Neural crest cell (in vitro differentiated cells): ENCODE results near the gene GAGE1. TPM values are rescaled to one million over a fixed set of nuclear protein-coding genes. Genes with fewer than 3 reads are reported as not detected.
"Not testable (repeated sequence)": the region's sequence is repeated elsewhere in the genome, so short reads cannot be mapped to it uniquely, and the experiment has no call there.

ENCODE experiments used
- DNase-seq: peaks from one replicate; pipeline ENCODE4 v3.0.0; 2021; ENCODE audit warnings: low read depth, mixed read lengths, low spot score
- H3K27ac Mint-ChIP-seq: one replicate; pipeline ENCODE4 v1.8.0; 2021; ENCODE audit warnings: mild to moderate bottlenecking, mixed read lengths; ENCODE audit not compliant: unreplicated experiment
- H3K27me3 Mint-ChIP-seq: 2 replicates; pipeline ENCODE4 v1.8.0; 2021; ENCODE audit warnings: low read depth, mild to moderate bottlenecking, mixed read lengths
- H3K36me3 Mint-ChIP-seq: 2 replicates; pipeline ENCODE4 v1.8.0; 2021; ENCODE audit warnings: low read depth, mild to moderate bottlenecking, mixed read lengths
- H3K4me1 Mint-ChIP-seq: 2 replicates; pipeline ENCODE4 v1.8.0; 2021; ENCODE audit warnings: mixed read lengths
- H3K4me3 Mint-ChIP-seq: one replicate; pipeline ENCODE4 v1.8.0; 2021; ENCODE audit warnings: mild to moderate bottlenecking, mixed read lengths
- H3K9me3 Mint-ChIP-seq: 2 replicates; pipeline ENCODE4 v1.8.0; 2021; ENCODE audit warnings: mixed read lengths
- long read RNA-seq: library from polyadenylated mRNA; unstranded; transcript quantifications from one replicate; pipeline ENCODE4 v2.0.0, GENCODE V29; 2020
- total RNA-seq: library from RNA; stranded (reverse); gene quantifications from 2 replicates; pipeline ENCODE4 v1.2.1, GENCODE V29; 2021

Gene GAGE1, protein sequence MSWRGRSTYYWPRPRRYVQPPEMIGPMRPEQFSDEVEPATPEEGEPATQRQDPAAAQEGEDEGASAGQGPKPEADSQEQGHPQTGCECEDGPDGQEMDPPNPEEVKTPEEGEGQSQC
- not detected in 2 replicates for total RNA-seq
- long read RNA-seq: 0 reads

DNA sequence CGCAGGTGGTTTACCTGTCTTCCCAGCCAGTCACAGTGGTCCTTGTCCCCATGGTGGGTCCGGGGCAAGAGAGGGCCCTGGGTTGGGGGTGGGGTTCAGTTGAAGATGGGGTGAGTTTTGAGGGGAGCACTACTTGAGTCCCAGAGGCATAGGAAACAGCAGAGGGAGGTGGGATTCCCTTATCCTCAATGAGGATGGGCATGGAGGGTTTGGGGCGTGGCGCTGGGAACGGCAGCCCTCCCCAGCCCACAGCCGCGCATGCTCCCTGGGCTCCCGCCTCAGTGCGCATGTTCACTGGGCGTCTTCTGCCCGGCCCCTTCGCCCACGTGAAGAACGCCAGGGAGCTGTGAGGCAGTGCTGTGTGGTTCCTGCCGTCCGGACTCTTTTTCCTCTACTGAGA is at the start of gene GAGE1:
TSS of gene GAGE1 (plus strand) at position 301 of the 400 bp plus-strand sequence. CDS start 1,155 bp downstream, outside the sequence.
- not testable (repeated sequence) for DNase-seq, H3K27ac Mint-ChIP-seq, H3K4me1 Mint-ChIP-seq, H3K4me3 Mint-ChIP-seq, H3K27me3 Mint-ChIP-seq, H3K36me3 Mint-ChIP-seq, H3K9me3 Mint-ChIP-seq

- not testable (repeated sequence) for H3K27ac Mint-ChIP-seq, H3K9me3 Mint-ChIP-seq, H3K27me3 Mint-ChIP-seq, H3K36me3 Mint-ChIP-seq, H3K4me1 Mint-ChIP-seq, DNase-seq, H3K4me3 Mint-ChIP-seq
Observed at GRCh38 chrX:49550989-49551388, 47.8 kb upstream of the GAGE1 start, which contains the start of gene GAGE12E. TSS of gene GAGE12E (plus strand) at chrX:49551289. CDS start at chrX:49552444, 1,155 bp downstream.

DNA sequence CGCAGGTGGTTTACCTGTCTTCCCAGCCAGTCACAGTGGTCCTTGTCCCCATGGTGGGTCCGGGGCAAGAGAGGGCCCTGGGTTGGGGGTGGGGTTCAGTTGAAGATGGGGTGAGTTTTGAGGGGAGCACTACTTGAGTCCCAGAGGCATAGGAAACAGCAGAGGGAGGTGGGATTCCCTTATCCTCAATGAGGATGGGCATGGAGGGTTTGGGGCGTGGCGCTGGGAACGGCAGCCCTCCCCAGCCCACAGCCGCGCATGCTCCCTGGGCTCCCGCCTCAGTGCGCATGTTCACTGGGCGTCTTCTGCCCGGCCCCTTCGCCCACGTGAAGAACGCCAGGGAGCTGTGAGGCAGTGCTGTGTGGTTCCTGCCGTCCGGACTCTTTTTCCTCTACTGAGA is 38.3 kb upstream of the GAGE1 start, which contains the start of gene GAGE12F:
TSS of gene GAGE12F (plus strand) at position 301 of the 400 bp plus-strand sequence. CDS start 1,155 bp downstream, outside the sequence.
- not testable (repeated sequence) for H3K36me3 Mint-ChIP-seq, H3K4me1 Mint-ChIP-seq, H3K9me3 Mint-ChIP-seq

GRCh38 chrX:49568728-49569127 is 30.1 kb upstream of the GAGE1 start:
- H3K4me3 Mint-ChIP-seq, H3K36me3 Mint-ChIP-seq, H3K9me3 Mint-ChIP-seq, DNase-seq, H3K4me1 Mint-ChIP-seq, H3K27ac Mint-ChIP-seq, H3K27me3 Mint-ChIP-seq: not testable (repeated sequence)

More for the DNA sequence above, 38.3 kb upstream of the GAGE1 start, which contains the start of gene GAGE12F:
- H3K4me3 Mint-ChIP-seq, H3K27ac Mint-ChIP-seq, DNase-seq, H3K27me3 Mint-ChIP-seq: not testable (repeated sequence)

DNA sequence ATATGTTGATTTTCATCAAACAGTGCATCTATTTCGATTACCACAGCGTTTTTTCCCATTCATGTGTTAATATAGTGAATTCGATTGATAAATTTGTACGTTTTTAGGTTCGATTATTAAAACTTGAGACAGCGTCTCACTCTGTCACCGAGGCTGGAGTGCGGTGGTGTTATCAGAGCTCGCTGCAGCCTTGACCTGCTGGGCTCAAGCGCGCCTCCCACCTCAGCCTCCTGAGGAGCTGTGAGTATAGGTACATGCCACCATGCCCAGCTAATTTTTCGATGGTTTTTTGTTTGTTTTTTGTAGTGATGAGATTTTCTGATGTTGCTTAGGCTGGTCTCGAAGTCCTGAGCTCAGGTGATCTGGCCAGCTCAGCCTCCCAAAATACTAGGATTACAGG is 29.7 kb upstream of the GAGE1 start:
- not testable (repeated sequence) for H3K4me3 Mint-ChIP-seq, H3K27me3 Mint-ChIP-seq, H3K36me3 Mint-ChIP-seq, H3K9me3 Mint-ChIP-seq, H3K4me1 Mint-ChIP-seq, DNase-seq, H3K27ac Mint-ChIP-seq

GRCh38 chrX:49570100-49570499 is 28.7 kb upstream of the GAGE1 start, which contains the start of gene GAGE12G:
TSS of gene GAGE12G (plus strand) at chrX:49570400. CDS start at chrX:49571555, 1,155 bp downstream.
- DNase-seq, H3K9me3 Mint-ChIP-seq, H3K27ac Mint-ChIP-seq, H3K36me3 Mint-ChIP-seq, H3K4me3 Mint-ChIP-seq, H3K4me1 Mint-ChIP-seq, H3K27me3 Mint-ChIP-seq: not testable (repeated sequence)

GRCh38 chrX:49579649-49580048 is 19.2 kb upstream of the GAGE1 start, which contains the start of gene GAGE12H:
TSS of gene GAGE12H (plus strand) at chrX:49579949. CDS start at chrX:49581104, 1,155 bp downstream.
- H3K36me3 Mint-ChIP-seq, H3K4me3 Mint-ChIP-seq: not testable (repeated sequence)

DNA sequence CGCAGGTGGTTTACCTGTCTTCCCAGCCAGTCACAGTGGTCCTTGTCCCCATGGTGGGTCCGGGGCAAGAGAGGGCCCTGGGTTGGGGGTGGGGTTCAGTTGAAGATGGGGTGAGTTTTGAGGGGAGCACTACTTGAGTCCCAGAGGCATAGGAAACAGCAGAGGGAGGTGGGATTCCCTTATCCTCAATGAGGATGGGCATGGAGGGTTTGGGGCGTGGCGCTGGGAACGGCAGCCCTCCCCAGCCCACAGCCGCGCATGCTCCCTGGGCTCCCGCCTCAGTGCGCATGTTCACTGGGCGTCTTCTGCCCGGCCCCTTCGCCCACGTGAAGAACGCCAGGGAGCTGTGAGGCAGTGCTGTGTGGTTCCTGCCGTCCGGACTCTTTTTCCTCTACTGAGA is 9.6 kb upstream of the GAGE1 start, which contains the start of gene GAGE2A:
TSS of gene GAGE2A (plus strand) at position 301 of the 400 bp plus-strand sequence. CDS start 1,155 bp downstream, outside the sequence.
- not testable (repeated sequence) for H3K9me3 Mint-ChIP-seq, H3K27ac Mint-ChIP-seq, DNase-seq, H3K4me1 Mint-ChIP-seq, H3K27me3 Mint-ChIP-seq, H3K4me3 Mint-ChIP-seq, H3K36me3 Mint-ChIP-seq

More at GRCh38 chrX:49579649-49580048, 19.2 kb upstream of the GAGE1 start, which contains the start of gene GAGE12H:
- H3K27me3 Mint-ChIP-seq, H3K9me3 Mint-ChIP-seq, H3K4me1 Mint-ChIP-seq, DNase-seq, H3K27ac Mint-ChIP-seq: not testable (repeated sequence)

DNA sequence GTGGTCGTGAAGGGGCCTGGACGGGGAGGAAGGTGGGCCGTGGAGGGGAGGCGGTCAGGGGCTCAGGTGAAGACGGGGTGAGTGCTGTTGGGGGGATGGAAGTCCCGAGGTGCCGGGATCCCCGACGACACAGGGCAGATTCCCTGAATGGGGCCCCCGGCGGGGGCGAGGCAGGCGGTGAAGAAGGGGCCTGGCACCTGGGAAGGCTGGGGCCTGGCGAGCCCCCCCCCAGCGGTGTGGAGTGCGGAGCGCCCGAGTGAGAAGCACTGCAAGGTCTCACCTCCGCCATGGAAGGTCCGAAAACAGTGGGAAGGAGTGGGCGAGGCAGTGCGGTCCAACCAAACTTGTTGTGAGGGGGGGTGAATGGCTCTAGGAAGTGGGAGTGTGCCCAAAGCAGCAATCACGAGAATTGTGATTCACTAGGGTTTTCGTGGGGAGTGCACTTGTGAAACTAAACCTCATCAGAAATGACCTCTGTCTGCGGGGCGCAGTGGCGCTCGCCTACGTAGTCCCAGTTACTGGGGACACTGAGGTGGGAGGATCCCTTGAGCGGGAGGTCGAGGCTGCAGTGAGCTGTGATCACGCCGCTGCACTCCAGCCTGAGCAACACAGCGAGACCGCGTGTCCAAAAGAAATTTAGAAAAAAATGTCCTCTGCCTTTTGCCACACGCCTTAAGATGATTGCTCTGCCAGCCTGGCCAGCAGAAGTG is 8.9 kb upstream of the GAGE1 start:
- DNase-seq: peak; percentile 1
- H3K36me3 Mint-ChIP-seq, H3K4me3 Mint-ChIP-seq, H3K4me1 Mint-ChIP-seq, H3K27me3 Mint-ChIP-seq, H3K9me3 Mint-ChIP-seq, H3K27ac Mint-ChIP-seq: not testable (repeated sequence)

GRCh38 chrX:49590488-49590887 is 8.3 kb upstream of the GAGE1 start:
- not testable (repeated sequence) for H3K27me3 Mint-ChIP-seq, H3K4me1 Mint-ChIP-seq, H3K9me3 Mint-ChIP-seq, H3K4me3 Mint-ChIP-seq, H3K27ac Mint-ChIP-seq, DNase-seq, H3K36me3 Mint-ChIP-seq
